ENCODE measurements around the gene FAM174C.

The FAM174C gene

DNA sequence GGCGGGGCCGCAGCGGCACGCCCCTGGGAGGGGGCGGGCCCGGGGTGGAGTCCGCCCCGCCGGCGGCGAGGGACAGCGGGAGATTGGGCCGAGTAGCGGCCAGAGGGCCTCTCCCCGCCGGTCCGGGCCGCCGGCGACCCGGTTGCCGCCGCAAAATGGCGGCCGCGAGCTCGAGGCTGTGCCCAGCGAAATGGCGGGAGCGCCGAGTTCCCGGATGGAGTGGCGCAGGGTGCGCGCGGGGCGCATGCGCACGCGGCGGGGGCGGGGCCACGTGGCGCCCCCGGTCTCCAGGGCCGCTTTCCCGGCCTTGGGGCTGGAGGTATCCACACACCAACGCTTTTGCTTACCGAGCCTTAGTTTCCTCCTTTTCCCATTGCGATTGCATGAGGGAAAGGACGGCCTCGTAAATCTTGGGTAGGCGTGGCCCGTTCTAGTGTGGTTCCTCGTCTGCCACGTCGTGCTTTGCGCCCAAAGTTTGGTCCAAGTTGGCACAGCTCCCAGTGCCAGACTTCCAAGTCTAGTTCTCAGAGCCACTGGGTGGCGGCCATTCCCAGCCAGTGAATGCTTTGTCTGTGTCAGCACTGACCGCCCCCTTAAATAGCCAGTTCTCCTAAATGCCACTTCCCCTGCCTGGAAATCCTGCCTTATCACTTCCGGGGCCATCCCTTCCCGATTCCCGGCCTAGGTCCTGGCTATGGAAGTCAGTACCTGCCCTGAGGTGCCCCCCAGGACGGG, 5.7 kb upstream of the FAM174C start (continued):
- peak; percentile 90 for TF ChIP-seq ZNF561 (tag by site-specific recombination; IDR thresholded peaks at IDR 0.05; ENCODE audit: borderline replicate concordance)
- TF ChIP-seq SALL2 (tag by site-specific recombination; IDR thresholded peaks at IDR 0.05; ENCODE audit: borderline replicate concordance) = no peak
- TF ChIP-seq, protein P1, sequence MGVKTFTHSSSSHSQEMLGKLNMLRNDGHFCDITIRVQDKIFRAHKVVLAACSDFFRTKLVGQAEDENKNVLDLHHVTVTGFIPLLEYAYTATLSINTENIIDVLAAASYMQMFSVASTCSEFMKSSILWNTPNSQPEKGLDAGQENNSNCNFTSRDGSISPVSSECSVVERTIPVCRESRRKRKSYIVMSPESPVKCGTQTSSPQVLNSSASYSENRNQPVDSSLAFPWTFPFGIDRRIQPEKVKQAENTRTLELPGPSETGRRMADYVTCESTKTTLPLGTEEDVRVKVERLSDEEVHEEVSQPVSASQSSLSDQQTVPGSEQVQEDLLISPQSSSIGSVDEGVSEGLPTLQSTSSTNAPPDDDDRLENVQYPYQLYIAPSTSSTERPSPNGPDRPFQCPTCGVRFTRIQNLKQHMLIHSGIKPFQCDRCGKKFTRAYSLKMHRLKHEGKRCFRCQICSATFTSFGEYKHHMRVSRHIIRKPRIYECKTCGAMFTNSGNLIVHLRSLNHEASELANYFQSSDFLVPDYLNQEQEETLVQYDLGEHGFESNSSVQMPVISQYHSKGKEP (tag by site-specific recombination; IDR thresholded peaks at IDR 0.05) = no peak
- no peak for TF ChIP-seq ZNF37A (tag by site-specific recombination; IDR thresholded peaks at IDR 0.05)
- peak; percentile 88 for TF ChIP-seq ZNF2 (tag by site-specific recombination; IDR thresholded peaks at IDR 0.05)
- no peak for TF ChIP-seq ZNF529 (tag by site-specific recombination; IDR thresholded peaks at IDR 0.05; ENCODE audit: insufficient replicate concordance)
- no peak; the same call in 1 of the 2 replicates for TF ChIP-seq KLF10 (tag by site-specific recombination; IDR thresholded peaks at IDR 0.05)
- TF ChIP-seq, protein P2, sequence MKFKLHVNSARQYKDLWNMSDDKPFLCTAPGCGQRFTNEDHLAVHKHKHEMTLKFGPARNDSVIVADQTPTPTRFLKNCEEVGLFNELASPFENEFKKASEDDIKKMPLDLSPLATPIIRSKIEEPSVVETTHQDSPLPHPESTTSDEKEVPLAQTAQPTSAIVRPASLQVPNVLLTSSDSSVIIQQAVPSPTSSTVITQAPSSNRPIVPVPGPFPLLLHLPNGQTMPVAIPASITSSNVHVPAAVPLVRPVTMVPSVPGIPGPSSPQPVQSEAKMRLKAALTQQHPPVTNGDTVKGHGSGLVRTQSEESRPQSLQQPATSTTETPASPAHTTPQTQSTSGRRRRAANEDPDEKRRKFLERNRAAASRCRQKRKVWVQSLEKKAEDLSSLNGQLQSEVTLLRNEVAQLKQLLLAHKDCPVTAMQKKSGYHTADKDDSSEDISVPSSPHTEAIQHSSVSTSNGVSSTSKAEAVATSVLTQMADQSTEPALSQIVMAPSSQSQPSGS (tag by site-specific recombination; IDR thresholded peaks at IDR 0.05; ENCODE audit: low read depth) = no peak
- TF ChIP-seq ZNF221 (tag by site-specific recombination; IDR thresholded peaks at IDR 0.05; ENCODE audit: borderline replicate concordance) = no peak
- 0 out of 2 replicates have a peak, but pooled peaks have one; percentile 40 for TF ChIP-seq ZNF76 (tag by site-specific recombination; IDR thresholded peaks at IDR 0.05; ENCODE audit: borderline replicate concordance, low read depth)
- TF ChIP-seq, protein P3, sequence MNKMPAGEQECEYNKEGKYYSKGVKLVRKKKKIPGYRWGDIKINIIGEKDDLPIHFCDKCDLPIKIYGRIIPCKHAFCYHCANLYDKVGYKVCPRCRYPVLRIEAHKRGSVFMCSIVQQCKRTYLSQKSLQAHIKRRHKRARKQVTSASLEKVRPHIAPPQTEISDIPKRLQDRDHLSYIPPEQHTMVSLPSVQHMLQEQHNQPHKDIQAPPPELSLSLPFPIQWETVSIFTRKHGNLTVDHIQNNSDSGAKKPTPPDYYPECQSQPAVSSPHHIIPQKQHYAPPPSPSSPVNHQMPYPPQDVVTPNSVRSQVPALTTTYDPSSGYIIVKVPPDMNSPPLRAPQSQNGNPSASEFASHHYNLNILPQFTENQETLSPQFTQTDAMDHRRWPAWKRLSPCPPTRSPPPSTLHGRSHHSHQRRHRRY (tag by site-specific recombination; IDR thresholded peaks at IDR 0.05) = peak; percentile 81
- TF ChIP-seq, protein P4, sequence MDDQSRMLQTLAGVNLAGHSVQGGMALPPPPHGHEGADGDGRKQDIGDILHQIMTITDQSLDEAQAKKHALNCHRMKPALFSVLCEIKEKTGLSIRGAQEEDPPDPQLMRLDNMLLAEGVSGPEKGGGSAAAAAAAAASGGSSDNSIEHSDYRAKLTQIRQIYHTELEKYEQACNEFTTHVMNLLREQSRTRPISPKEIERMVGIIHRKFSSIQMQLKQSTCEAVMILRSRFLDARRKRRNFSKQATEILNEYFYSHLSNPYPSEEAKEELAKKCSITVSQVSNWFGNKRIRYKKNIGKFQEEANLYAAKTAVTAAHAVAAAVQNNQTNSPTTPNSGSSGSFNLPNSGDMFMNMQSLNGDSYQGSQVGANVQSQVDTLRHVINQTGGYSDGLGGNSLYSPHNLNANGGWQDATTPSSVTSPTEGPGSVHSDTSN (CRISPR knock-in tag; IDR thresholded peaks at IDR 0.05) = no peak
- no peak for TF ChIP-seq SETDB1 (IDR thresholded peaks at IDR 0.05; ENCODE audit: insufficient read length, low read length)
- TF ChIP-seq ZBTB7A (tag by site-specific recombination; IDR thresholded peaks at IDR 0.05; ENCODE audit: low read depth) = 0 out of 2 replicates have a peak, but pooled peaks have one; percentile 42
- TF ChIP-seq ZNF19 (tag by site-specific recombination; IDR thresholded peaks at IDR 0.05; ENCODE audit: low read depth) = no peak
- no peak for TF ChIP-seq ZNF707 (tag by site-specific recombination; IDR thresholded peaks at IDR 0.05)
- TF ChIP-seq ZNF350 (tag by site-specific recombination; IDR thresholded peaks at IDR 0.05) = no peak
- peak; percentile 50 for TF ChIP-seq ZEB2 (tag by site-specific recombination; IDR thresholded peaks at IDR 0.05)
- TF ChIP-seq ZNF211 (tag by site-specific recombination; IDR thresholded peaks at IDR 0.05; ENCODE audit: low read depth) = no peak
- peak; percentile 30; the same call in 1 of the 2 replicates for TF ChIP-seq IKZF3 (tag by site-specific recombination; IDR thresholded peaks at IDR 0.05)
- no peak for TF ChIP-seq TRIM28 (IDR thresholded peaks at IDR 0.05; ENCODE audit: borderline replicate concordance, low read length)
- TF ChIP-seq, protein P5, sequence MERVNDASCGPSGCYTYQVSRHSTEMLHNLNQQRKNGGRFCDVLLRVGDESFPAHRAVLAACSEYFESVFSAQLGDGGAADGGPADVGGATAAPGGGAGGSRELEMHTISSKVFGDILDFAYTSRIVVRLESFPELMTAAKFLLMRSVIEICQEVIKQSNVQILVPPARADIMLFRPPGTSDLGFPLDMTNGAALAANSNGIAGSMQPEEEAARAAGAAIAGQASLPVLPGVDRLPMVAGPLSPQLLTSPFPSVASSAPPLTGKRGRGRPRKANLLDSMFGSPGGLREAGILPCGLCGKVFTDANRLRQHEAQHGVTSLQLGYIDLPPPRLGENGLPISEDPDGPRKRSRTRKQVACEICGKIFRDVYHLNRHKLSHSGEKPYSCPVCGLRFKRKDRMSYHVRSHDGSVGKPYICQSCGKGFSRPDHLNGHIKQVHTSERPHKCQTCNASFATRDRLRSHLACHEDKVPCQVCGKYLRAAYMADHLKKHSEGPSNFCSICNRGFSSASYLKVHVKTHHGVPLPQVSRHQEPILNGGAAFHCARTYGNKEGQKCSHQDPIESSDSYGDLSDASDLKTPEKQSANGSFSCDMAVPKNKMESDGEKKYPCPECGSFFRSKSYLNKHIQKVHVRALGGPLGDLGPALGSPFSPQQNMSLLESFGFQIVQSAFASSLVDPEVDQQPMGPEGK (tag by site-specific recombination; IDR thresholded peaks at IDR 0.05) = peak; percentile 63
- TF ChIP-seq SP2 (tag by site-specific recombination; IDR thresholded peaks at IDR 0.05) = peak; percentile 82
- TF ChIP-seq, protein P6, sequence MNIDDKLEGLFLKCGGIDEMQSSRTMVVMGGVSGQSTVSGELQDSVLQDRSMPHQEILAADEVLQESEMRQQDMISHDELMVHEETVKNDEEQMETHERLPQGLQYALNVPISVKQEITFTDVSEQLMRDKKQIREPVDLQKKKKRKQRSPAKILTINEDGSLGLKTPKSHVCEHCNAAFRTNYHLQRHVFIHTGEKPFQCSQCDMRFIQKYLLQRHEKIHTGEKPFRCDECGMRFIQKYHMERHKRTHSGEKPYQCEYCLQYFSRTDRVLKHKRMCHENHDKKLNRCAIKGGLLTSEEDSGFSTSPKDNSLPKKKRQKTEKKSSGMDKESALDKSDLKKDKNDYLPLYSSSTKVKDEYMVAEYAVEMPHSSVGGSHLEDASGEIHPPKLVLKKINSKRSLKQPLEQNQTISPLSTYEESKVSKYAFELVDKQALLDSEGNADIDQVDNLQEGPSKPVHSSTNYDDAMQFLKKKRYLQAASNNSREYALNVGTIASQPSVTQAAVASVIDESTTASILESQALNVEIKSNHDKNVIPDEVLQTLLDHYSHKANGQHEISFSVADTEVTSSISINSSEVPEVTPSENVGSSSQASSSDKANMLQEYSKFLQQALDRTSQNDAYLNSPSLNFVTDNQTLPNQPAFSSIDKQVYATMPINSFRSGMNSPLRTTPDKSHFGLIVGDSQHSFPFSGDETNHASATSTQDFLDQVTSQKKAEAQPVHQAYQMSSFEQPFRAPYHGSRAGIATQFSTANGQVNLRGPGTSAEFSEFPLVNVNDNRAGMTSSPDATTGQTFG (tag by site-specific recombination; IDR thresholded peaks at IDR 0.05; ENCODE audit: borderline replicate concordance) = no peak
- no peak for TF ChIP-seq ZFP41 (tag by site-specific recombination; IDR thresholded peaks at IDR 0.05; ENCODE audit: borderline replicate concordance)
- TF ChIP-seq ZNF335 (tag by site-specific recombination; conservative IDR thresholded peaks at IDR 0.05) = peak; percentile 54
- no peak for TF ChIP-seq ZNF416 (tag by site-specific recombination; IDR thresholded peaks at IDR 0.05)
- TF ChIP-seq ZNF473 (tag by site-specific recombination; IDR thresholded peaks at IDR 0.05) = no peak
- TF ChIP-seq KLF9 (tag by site-specific recombination; IDR thresholded peaks at IDR 0.05; ENCODE audit: low read depth) = peak; percentile 88
- peak; percentile 52; the same call in 1 of the 2 replicates for TF ChIP-seq SP3 (tag by site-specific recombination; IDR thresholded peaks at IDR 0.05)
